ENCODE results near the gene TAGAP.

Gene TAGAP

DNA sequence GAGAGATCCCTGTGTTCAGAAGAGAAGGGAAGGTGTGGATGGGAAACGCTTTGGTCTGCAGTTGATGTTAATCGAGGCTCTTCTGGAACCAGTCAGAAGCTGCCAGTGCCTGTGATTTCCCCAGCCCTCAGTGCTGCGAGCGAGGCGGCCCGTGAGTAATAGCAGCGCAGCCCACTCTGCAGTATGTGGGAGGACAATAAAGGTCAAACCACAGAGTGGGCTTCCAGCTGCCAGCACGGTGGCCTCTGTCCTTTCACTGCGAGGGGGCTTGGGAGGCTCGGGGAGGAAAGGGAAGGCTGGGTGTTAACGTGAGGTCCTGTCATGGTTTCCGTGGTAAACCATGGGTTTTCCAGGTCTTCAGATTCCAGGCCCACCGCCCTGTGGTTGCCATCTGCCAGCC lies 32.3 kb upstream of the TAGAP start:
- DNase-seq (peak; percentile 75), ATAC-seq (peak; percentile 68)
- no peaks in the 10 kb centered on the region for H3K27me3 Mint-ChIP-seq
- peak overlapping the region; percentile 93 to 96 for H3K27ac Mint-ChIP-seq
- no peaks in the 10 kb centered on the region for H3K9me3 Mint-ChIP-seq
- peak overlapping the region; percentile 76 to 79 for H3K4me3 Mint-ChIP-seq
- H3K4me1 Mint-ChIP-seq: peaks cover 85% of the 10 kb centered on the region

DNA sequence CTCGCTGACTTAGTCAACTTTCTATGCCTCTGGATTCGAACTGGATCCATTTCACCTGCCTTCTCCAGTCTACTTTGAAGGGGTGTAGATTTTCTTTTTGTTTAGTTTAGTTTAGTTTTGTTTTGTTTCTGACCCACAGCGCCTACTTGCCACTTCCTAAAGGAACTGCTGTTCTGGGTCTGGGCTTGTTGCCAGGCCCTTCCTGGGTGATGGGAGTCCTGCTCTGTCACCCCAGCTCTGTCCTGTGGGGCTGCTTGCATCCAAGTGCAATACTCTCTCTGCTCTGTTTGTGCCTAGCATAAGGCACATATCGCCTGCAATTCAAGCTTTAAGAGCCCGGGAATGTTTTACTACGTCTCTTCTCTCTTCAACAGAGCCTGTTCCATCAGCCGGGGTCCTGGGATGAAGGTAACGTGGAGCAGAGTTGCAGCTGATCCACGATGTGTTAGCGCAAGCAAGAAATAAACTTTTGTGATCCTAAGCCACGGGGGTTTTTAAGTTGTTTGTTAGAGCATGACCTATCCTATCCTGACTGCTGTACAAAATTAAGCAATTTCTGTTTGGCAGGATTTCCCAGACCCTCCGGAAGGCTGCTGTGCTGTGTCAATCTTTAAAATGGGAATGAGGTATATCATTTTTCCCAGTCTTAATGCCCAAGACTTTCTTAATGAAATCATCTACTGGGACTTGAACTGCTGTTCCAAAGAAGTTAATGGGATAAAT lies 30.9 kb upstream of the TAGAP start:
- Mint-ChIP-seq H3K27ac (peak overlapping the region; percentile 46 to 74), H3K27me3 (no peaks in the 10 kb centered on the region), H3K9me3 (no peaks in the 10 kb centered on the region), H3K4me3 (peak overlapping the region; percentile 76 to 79), H3K4me1 (peaks cover 85% of the 10 kb centered on the region)
- no peak for DNase-seq
- ATAC-seq: no peak

DNA sequence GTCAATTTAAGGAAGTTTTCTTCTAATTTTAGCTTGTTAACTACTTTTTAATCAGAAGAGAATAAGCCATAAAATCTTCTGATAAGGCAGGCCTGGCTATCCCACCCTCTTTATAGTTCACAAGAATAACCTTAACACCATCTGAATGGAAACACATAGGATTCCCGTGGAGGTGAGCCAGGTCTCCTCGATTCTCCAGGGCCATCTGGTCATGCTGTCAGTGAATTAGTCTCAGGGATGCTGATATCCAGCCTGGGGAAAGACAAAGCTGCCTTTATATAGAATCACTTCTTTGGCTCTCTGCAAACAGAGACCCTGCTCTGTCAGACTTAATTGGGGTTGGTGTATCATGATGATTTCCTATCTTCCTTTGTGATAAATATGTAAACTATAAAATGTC lies 30.1 kb upstream of the TAGAP start:
- H3K27ac Mint-ChIP-seq: no peak overlapping the region
- no peak for DNase-seq
- H3K4me1 Mint-ChIP-seq: peaks cover 84% of the 10 kb centered on the region
- no peaks in the 10 kb centered on the region for H3K9me3 Mint-ChIP-seq
- H3K4me3 Mint-ChIP-seq: no peak overlapping the region
- H3K27me3 Mint-ChIP-seq: no peaks in the 10 kb centered on the region
- ATAC-seq: no peak

DNA sequence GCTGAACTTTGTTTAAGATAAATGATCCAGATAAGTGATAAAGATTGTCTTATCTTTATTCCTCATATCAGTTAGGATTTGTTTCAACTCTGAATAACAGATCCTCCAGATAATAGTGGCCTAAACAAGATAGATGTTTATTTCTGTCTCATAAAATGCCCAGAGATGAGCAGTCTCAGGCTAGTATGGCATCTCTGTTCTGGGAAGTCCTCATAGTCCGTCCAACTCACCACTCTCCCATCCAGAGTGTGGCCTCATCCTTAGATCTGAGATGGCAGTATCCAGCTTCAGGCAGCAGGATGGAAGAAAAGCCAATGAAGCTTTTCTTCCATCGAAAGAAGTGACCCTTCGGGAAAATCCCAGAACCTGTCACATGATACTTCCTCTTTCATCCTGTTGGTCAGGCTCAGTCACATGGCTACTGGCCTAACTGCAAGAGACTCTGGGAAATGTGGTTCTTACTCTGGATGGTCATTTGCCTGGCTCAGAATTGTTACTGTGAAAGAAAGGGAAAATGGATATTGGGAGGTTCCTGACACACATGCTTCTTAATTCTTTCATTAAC lies 29.4 kb upstream of the TAGAP start:
- H3K4me1 Mint-ChIP-seq: peaks cover 83% of the 10 kb centered on the region
- no peak overlapping the region for H3K27ac Mint-ChIP-seq
- no peaks in the 10 kb centered on the region for H3K9me3 Mint-ChIP-seq
- ATAC-seq: no peak
- H3K4me3 Mint-ChIP-seq: peak overlapping the region in 1 of 2 donors; percentile 63
- DNase-seq: no peak
- H3K27me3 Mint-ChIP-seq: no peaks in the 10 kb centered on the region

DNA sequence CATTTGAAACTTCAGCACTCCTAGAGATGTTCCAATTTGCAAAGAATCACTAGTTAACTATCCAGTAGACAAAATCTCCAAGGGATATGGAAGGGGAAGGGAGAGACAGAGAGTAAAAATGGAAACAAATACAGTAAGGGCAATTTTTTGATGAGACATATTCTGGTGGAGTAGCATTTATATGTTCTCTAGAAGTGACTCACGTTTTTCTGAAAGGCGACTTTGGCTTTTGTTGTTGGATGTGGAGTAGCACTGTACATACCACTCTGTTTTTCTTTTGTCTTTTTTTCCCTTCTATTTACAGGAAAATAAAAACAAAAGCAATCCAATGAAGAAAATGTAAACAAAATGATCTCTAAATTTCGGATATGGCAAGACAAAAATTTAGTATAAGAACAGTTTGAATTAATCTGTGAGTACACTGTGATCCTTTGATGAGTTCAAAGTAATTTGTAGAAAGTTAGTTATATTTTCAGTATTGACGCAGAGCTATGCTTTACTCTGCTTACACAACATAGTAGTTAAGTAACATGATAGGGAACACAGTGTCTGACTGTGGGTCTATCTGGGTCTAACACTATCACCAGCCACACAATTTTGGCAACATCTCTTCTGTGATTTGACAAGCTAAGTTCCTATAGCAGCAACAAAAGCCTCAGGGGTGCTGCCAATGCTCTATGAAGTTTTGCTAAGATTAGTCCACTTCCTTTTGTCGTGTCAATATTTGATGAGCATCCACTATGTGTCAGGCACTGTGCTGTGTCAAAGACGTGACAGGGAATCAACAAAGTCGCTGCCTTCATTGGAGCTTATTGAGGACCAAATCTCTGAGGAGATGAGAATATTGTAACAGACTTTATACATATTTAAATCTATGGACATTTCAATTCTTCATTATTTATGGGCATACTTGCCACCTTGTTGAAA lies 27.3 kb upstream of the TAGAP start:
- Mint-ChIP-seq H3K9me3 (no peaks in the 10 kb centered on the region), H3K4me3 (peak overlapping the region; percentile 1 to 42), H3K4me1 (peaks cover 78% of the 10 kb centered on the region), H3K27ac (peak overlapping the region; percentile 1 to 86), H3K27me3 (no peaks in the 10 kb centered on the region)
- DNase-seq (no peak), ATAC-seq (peak; percentile 60)

DNA sequence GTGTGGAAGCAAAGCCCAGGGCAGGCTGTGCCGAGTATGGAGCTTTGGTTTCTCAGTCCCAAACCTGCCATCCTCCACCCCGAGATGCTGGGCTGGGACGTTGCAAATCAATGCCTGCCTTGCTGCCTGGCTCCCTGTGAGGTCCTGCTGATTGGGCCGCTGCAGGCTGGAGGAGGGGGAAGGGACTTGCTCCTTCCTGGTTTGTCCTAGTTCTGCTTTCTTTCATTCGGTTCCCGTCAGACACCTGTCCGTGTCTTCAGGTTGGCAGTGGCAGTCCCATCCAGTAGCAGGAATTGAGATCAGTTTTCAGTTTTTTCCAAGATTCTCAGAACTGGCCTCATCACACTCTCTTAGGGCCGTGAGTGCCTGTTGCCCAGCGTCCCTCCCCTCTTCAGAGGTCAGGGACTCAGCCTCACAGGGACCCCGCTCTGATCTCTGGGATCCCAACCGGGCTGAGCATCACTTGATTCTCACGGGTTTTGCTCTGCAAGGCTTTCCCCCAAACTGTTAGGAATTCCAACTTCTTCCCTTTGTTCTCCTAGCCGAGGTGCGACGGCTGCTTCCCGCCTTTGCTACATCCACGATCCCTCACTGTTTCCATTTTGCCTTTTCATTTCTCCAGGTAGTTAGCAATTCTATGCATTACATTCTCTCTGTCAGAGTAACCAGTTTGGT lies 24.2 kb upstream of the TAGAP start:
- peaks cover 87% of the 10 kb centered on the region for H3K4me1 Mint-ChIP-seq
- no peak for ATAC-seq
- DNase-seq: no peak
- H3K9me3 Mint-ChIP-seq: no peaks in the 10 kb centered on the region
- H3K27me3 Mint-ChIP-seq: no peaks in the 10 kb centered on the region
- H3K4me3 Mint-ChIP-seq: no peak overlapping the region
- no peak overlapping the region for H3K27ac Mint-ChIP-seq

DNA sequence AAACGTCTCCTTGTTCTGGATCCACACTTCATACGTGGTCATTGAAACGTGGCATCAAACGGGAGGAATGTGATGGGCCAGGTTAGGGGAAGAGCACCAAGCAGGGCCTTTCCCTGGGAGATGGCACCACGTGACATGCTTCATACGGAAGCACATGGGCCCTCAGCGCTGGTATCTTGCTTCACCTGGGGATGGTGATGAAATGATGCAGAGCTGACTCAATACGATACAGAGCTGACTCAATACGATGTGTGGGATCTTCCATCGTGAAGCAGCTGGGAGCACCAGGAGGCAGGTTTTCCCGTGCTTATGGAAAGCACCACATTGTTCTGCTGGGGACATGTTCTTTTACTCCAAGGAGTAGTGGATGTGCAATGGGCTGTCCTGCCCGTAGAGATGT lies 22.5 kb upstream of the TAGAP start:
- Mint-ChIP-seq H3K27ac (peak overlapping the region in 1 of 2 donors; percentile 88), H3K27me3 (no peaks in the 10 kb centered on the region), H3K9me3 (no peaks in the 10 kb centered on the region), H3K4me1 (peaks cover 93% of the 10 kb centered on the region), H3K4me3 (no peak overlapping the region)
- ATAC-seq: peak; percentile 29
- no peak for DNase-seq

DNA sequence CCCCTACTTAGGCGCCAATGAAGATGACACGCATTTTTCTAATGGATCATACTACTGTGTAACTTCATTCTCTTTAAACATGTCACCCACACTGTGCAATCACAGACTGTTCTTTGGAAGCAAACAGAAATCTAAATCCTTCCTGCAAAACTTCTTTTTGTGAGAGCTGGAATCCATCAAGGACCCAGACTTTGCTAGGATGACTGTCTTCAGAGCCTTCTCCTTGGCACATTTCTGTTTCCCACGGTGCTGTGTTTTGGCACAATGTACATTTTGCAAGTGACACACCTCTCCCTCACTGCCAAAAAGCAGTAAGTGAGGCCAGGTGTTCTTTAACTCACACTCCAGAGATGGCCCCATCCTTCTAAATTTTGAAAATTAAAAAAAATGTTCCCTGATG lies 21.7 kb upstream of the TAGAP start:
- no peak for ATAC-seq
- Mint-ChIP-seq H3K4me3 (no peak overlapping the region), H3K4me1 (peaks cover 93% of the 10 kb centered on the region), H3K27ac (peak overlapping the region in 1 of 2 donors; percentile 76), H3K27me3 (no peaks in the 10 kb centered on the region), H3K9me3 (peaks cover under 1 to 5% of the 10 kb centered on the region in 2 donors)
- no peak for DNase-seq

DNA sequence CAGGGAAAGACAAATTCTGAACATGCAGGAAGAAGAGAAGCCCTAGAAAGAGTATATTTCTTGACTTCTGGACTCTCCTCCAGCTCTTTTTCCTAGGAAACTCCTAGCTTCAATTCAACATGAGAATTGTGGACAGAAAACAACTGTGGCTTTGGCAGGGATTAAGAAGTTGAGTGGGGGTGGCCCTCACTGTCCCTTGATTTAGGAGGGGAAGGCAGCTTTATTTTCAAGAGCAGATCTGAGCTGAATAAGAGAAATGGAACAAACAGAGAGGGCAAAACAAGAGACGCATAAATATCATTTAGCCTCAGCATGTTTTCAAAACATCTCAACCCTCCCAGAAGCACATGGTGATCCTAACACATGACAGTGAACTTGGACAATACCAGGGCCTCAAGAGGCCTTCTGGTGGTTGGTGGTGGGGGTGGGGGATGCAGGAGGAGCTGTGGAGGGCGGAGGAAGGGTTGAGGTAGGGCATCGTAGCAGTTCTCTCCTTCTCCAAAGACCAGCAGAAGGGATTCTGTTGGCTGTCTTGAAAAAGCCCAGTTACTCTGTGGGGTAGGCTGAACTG lies 21.1 kb upstream of the TAGAP start:
- Mint-ChIP-seq H3K9me3 (peaks cover 3 to 10% of the 10 kb centered on the region in 2 donors), H3K27ac (peak overlapping the region; percentile 51 to 64), H3K4me1 (peaks cover 93% of the 10 kb centered on the region), H3K4me3 (peak overlapping the region in 1 of 2 donors; percentile 72), H3K27me3 (no peaks in the 10 kb centered on the region)
- ATAC-seq: no peak
- DNase-seq: no peak

DNA sequence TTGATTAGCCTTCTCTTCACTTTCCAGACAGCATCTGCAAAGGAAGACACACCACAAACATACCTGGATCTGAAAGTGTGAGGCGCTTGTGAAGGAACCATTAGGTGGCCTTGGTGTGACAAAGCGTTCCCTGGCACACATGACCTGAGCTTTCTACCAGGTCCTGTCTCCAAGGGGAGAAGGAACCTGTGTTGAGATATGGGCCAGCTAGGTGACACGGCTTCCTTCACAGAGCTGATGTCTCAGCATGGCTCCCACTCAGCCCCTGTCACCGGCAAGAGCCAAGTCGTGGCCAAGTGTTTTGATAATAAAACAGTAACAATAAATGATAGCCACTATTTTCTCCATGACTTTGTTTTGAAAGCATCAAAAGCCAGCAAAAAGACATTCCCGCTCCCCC lies 20.3 kb upstream of the TAGAP start:
- ATAC-seq: no peak
- H3K4me3 Mint-ChIP-seq: peak overlapping the region; percentile 52 to 72
- H3K4me1 Mint-ChIP-seq: peaks cover 95% of the 10 kb centered on the region
- peaks cover 3 to 10% of the 10 kb centered on the region in 2 donors for H3K9me3 Mint-ChIP-seq
- H3K27me3 Mint-ChIP-seq: no peaks in the 10 kb centered on the region
- no peak for DNase-seq
- H3K27ac Mint-ChIP-seq: peak overlapping the region; percentile 51 to 85

DNA sequence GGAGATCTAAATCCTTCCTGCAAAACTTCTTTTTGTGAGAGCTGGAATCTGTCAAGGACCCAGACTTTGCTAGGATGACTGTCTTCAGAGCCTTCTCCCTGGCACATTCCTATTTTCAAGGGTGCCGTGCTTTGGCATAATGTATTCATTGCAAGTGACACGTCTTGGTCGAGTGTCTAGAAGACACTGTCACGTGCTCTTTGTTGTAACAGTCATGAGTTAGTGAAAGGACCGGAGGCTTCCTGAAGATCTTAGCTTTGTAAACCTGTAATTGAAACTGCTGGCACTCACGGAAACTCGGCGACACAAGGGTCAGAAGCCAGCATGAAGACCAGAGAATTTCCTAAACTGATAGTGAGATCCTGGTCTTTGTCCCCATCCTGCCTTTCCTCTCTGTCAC lies 19.7 kb upstream of the TAGAP start:
- DNase-seq (no peak), ATAC-seq (no peak)
- Mint-ChIP-seq H3K4me1 (peaks cover 95% of the 10 kb centered on the region), H3K27me3 (no peaks in the 10 kb centered on the region), H3K27ac (peak overlapping the region; percentile 31 to 85), H3K4me3 (peak overlapping the region; percentile 52 to 72), H3K9me3 (peaks cover 3 to 10% of the 10 kb centered on the region in 2 donors)

DNA sequence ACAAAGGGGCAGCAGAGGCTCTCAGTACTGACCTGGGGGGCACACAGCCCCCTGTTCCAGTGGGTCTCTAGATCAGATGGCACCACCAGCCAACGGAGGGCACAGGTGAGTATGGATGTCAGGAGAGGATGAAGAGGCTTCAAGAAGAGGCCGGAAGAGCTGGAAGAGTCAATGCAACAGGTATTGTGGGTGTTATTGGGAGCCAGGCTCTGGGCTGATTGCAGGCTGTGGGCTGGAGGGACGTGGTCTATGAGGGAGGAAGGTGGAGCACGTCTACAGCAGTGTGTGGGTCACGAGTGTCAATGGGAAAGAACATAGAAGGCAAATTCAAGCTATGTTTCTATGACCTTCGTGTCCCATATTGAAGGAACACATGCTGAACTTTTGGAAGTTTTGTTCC lies 18.8 kb upstream of the TAGAP start:
- Mint-ChIP-seq H3K27me3 (no peaks in the 10 kb centered on the region), H3K4me3 (peak overlapping the region; percentile 36 to 72), H3K4me1 (peaks cover 98% of the 10 kb centered on the region), H3K9me3 (peaks cover 3 to 10% of the 10 kb centered on the region in 2 donors), H3K27ac (peak overlapping the region; percentile 88 to 95)
- no peak for ATAC-seq
- no peak for DNase-seq

DNA sequence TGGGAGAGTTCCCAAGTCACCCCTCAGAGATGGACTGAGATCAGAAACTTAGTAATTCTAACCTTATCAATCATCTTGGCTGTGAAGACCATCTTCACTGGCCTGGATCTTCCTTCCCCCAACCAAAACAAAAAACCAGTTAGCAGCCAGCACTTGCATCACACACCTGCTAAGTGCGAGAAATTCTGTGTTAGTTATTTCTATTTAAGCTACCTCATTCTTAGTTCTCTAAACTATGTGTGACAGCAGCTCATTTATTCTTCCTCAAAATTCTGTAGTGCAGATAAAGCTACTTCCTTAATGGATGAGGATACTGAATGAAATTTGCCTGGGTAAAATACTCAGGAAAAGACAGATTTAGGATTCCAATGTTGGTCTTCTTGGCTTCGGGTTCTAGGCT lies 18.2 kb upstream of the TAGAP start:
- Mint-ChIP-seq H3K27me3 (no peaks in the 10 kb centered on the region), H3K9me3 (peaks cover 3 to 10% of the 10 kb centered on the region in 2 donors), H3K4me3 (peak overlapping the region; percentile 36 to 72), H3K4me1 (peaks cover 98% of the 10 kb centered on the region), H3K27ac (peak overlapping the region; percentile 95 to 96)
- no peak for DNase-seq
- ATAC-seq: peak; percentile 49

DNA sequence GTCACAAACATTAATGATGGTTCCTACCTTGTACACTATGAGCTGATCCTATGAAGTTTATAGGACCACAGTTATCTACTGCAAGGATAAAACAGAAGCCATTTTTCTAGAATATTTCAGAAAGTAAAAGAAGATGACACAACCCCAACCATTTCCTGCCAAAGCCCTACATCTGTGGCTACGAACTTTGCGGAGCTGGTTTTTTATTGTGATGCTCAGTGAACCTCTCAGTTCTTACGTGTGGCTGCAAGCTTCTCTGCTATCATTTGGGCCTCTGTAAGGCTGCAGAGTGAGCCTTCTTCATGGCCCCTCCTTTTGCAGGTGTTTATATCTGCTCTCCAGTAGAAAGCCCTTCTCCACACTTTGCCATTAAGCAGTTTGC lies 17.8 kb upstream of the TAGAP start:
- ATAC-seq (peak; percentile 89), DNase-seq (peak; percentile 59 to 78)
- H3K27ac Mint-ChIP-seq: peak overlapping the region; percentile 95 to 96
- peaks cover 98% of the 10 kb centered on the region for H3K4me1 Mint-ChIP-seq
- peaks cover 3 to 10% of the 10 kb centered on the region in 2 donors for H3K9me3 Mint-ChIP-seq
- no peaks in the 10 kb centered on the region for H3K27me3 Mint-ChIP-seq
- peak overlapping the region; percentile 36 to 72 for H3K4me3 Mint-ChIP-seq

Data from stimulated activated naive CD8-positive, alpha-beta T cell treated with anti-CD3 and anti-CD28 coated beads, Interleukin-15, amount 100 ng/mL, for 72 hours (primary cell).